ENCODE results near the gene TMEM175. TPM values are rescaled to one million over a fixed set of nuclear protein-coding genes. Genes with fewer than 3 reads are reported as not detected.
A peak's percentile ranks its signal among the peaks of the same experiment; 100 is the strongest.

Gene TMEM175
- total RNA-seq, 2 experiments from 2014 or later: 12.5 to 33.1 TPM

GRCh38 chr4:929096-929765, 3.0 kb upstream of the TMEM175 start:
- no peak overlapping the region for H2AFZ ChIP-seq (ENCODE audit: low read length)
- H4K20me1 ChIP-seq (ENCODE audit: insufficient read depth, low read length): peaks cover 20% of the 10 kb centered on the region
- peaks cover 5% of the 10 kb centered on the region; the same call in 1 of the 2 replicates for H3K36me3 ChIP-seq (ENCODE audit: insufficient read depth, low read length)
- ChIA-PET POLR2A (interaction anchor here (0.9 to 1.1 kb wide), 2 partner anchors 8 to 135 kb away, joined by 3 to 4 read pairs; no protein-coding TSS in a partner anchor), CTCF (ENCODE audit: unreplicated experiment) (no interaction called here)
- no peak overlapping the region for H3K4me3 ChIP-seq (ENCODE audit: low read depth, low read length, poor library complexity, severe bottlenecking)
- H3K9me3 ChIP-seq (ENCODE audit: low read length): no peaks in the 10 kb centered on the region
- H3K4me1 ChIP-seq (ENCODE audit: insufficient read depth, low read length, poor library complexity, severe bottlenecking): peaks cover 46% of the 10 kb centered on the region
- no peak for TF ChIP-seq CTCF (conservative IDR thresholded peaks at IDR 0.05; ENCODE audit: low read length)
- TF ChIP-seq EZH2phosphoT487 (IDR thresholded peaks at IDR 0.05; ENCODE audit: borderline replicate concordance, low read depth, low read length): no peak
- peaks cover 58% of the 10 kb centered on the region for H3K79me2 ChIP-seq (ENCODE audit: insufficient read depth, low read depth, low read length)
- H3K9me2 ChIP-seq (ENCODE audit: insufficient read depth, low read length): no peaks in the 10 kb centered on the region
- no peak overlapping the region for H3K27ac ChIP-seq (ENCODE audit: low read depth, low read length, poor library complexity, severe bottlenecking)
- H3K4me2 ChIP-seq (ENCODE audit: low read length): peak overlapping the region; percentile 89; the same call in 1 of the 2 replicates
- intact Hi-C loops (cut with micrococcal nuclease; ENCODE audit: unreplicated experiment): no loop called here
- DNase-seq (ENCODE audit: low spot score): no peak
- BruUV-seq (replicated peaks): no TSS peak

- H2AFZ ChIP-seq (ENCODE audit: low read length): no peak overlapping the region
- H4K20me1 ChIP-seq (ENCODE audit: insufficient read depth, low read length): peaks cover 20% of the 10 kb centered on the region
- DNase-seq (ENCODE audit: low spot score): peak; percentile 42
- peaks cover 5% of the 10 kb centered on the region; the same call in 1 of the 2 replicates for H3K36me3 ChIP-seq (ENCODE audit: insufficient read depth, low read length)
- no TSS peak for BruUV-seq (replicated peaks)
- CTCF ChIA-PET (ENCODE audit: unreplicated experiment): no interaction called here
- H3K9me3 ChIP-seq (ENCODE audit: low read length): no peaks in the 10 kb centered on the region
- POLR2A ChIA-PET: interaction anchor here (0.9 to 1.9 kb wide), 3 partner anchors 7 to 136 kb away, joined by 3 to 5 read pairs (median 4); no protein-coding TSS in a partner anchor
- peaks cover 49% of the 10 kb centered on the region for H3K79me2 ChIP-seq (ENCODE audit: insufficient read depth, low read depth, low read length)
- H3K9me2 ChIP-seq (ENCODE audit: insufficient read depth, low read length): no peaks in the 10 kb centered on the region
- no peak for TF ChIP-seq CTCF (conservative IDR thresholded peaks at IDR 0.05; ENCODE audit: low read length)
- no peak for TF ChIP-seq EZH2phosphoT487 (IDR thresholded peaks at IDR 0.05; ENCODE audit: borderline replicate concordance, low read depth, low read length)
- intact Hi-C loops (cut with micrococcal nuclease; ENCODE audit: unreplicated experiment): no loop called here
- peak overlapping the region; percentile 89 for H3K4me2 ChIP-seq (ENCODE audit: low read length)
- peak overlapping the region; percentile 20 for H3K27ac ChIP-seq (ENCODE audit: low read depth, low read length, poor library complexity, severe bottlenecking)
- peak overlapping the region; percentile 93 for H3K4me3 ChIP-seq (ENCODE audit: low read depth, low read length, poor library complexity, severe bottlenecking)
- peaks cover 43% of the 10 kb centered on the region for H3K4me1 ChIP-seq (ENCODE audit: insufficient read depth, low read length, poor library complexity, severe bottlenecking)
Observed at GRCh38 chr4:930028-930551, 2.2 kb upstream of the TMEM175 start.

GRCh38 chr4:930827-931193, 1.4 kb upstream of the TMEM175 start:
- DNase-seq (ENCODE audit: low spot score): no peak
- intact Hi-C loops (cut with micrococcal nuclease; ENCODE audit: unreplicated experiment): no loop called here
- Histone ChIP-seq H3K4me2 (ENCODE audit: low read length) (peak overlapping the region; percentile 89), H4K20me1 (ENCODE audit: insufficient read depth, low read length) (peaks cover 20% of the 10 kb centered on the region), H3K9me3 (ENCODE audit: low read length) (no peaks in the 10 kb centered on the region), H3K36me3 (ENCODE audit: insufficient read depth, low read length) (peaks cover 5% of the 10 kb centered on the region; the same call in 1 of the 2 replicates), H3K4me1 (ENCODE audit: insufficient read depth, low read length, poor library complexity, severe bottlenecking) (peaks cover 43% of the 10 kb centered on the region), H3K27ac (ENCODE audit: low read depth, low read length, poor library complexity, severe bottlenecking) (no peak overlapping the region), H2AFZ (ENCODE audit: low read length) (no peak overlapping the region), H3K79me2 (ENCODE audit: insufficient read depth, low read depth, low read length) (peaks cover 42% of the 10 kb centered on the region), H3K9me2 (ENCODE audit: insufficient read depth, low read length) (no peaks in the 10 kb centered on the region), H3K4me3 (ENCODE audit: low read depth, low read length, poor library complexity, severe bottlenecking) (peak overlapping the region; percentile 93)
- CTCF ChIA-PET (ENCODE audit: unreplicated experiment): no interaction called here
- BruUV-seq (replicated peaks): no TSS peak
- POLR2A ChIA-PET: interaction anchor here (1.9 kb wide), 1 partner anchor 9 kb away, joined by 5 read pairs; no protein-coding TSS in a partner anchor
- TF ChIP-seq EZH2phosphoT487 (IDR thresholded peaks at IDR 0.05; ENCODE audit: borderline replicate concordance, low read depth, low read length): no peak

Measured in OCI-LY7 (cell line).